K562 (cell line): Measurements from ENCODE around the gene PALLD. TPM values are rescaled to one million over a fixed set of nuclear protein-coding genes. Genes with fewer than 3 reads are reported as not detected.

Source experiments
- ATAC-seq: fragments of 200-7000 bp; cut with Tn5 transposase; 3 replicates; pipeline ENCODE4 v1.9.1; 2020; ENCODE audit warnings: moderate library complexity
- BruUV-seq: library from RNA; stranded (reverse); fragments of 400-500 nt; replicated peaks from 2 replicates; lab custom pipeline; 2021; lab: Mats Ljungman, UMichigan
- CTCF ChIA-PET: fragments of 300-600 bp; formaldehyde crosslinking; extraction: SDS; loops from one replicate; lab custom pipeline; 2021; ENCODE audit warnings: low intra/inter-chr PET ratio; lab: Yijun Ruan, JAX
- POLR2A ChIA-PET: fragments of 300-600, 350-650 bp; sonication (Branson Sonifier 250); formaldehyde crosslinking; extraction: SDS; loops from one replicate; lab custom pipeline; 2021; ENCODE audit warnings: antibody characterized with exemption, inconsistent platforms; lab: Yijun Ruan, JAX
- DNase-seq, 4 experiments: peaks; one replicate each; pipeline versions ENCODE4 v3.0.0 to v3.0.0-alpha.2; 2011 to 2018; ENCODE audit warnings: low spot score in 3 of 4, mixed read lengths in 3 of 4; ENCODE audit errors: extremely low read depth in 1 of 4
- FAIRE-seq: peaks from 2 replicates; lab custom pipeline; 2011; peaks lifted over from hg19 to GRCh38; lab: Jason Lieb, UNC
- H2AFZ ChIP-seq: 2 replicates; pipeline ENCODE4 v1.6.0; 2011; ENCODE audit warnings: low read depth, low read length, control low read depth, inconsistent platforms
- H3K27ac ChIP-seq: fragments of 200-600 bp; 3 replicates; pipeline ENCODE4 v1.8.0; 2011; ENCODE audit warnings: low read depth, mild to moderate bottlenecking, control low read depth, inconsistent platforms, low read length, moderate library complexity, mixed read lengths; ENCODE audit errors: extremely low read depth
- H3K27me3 ChIP-seq, 2 experiments: fragments of 300-600 bp in 1 of 2; 2 replicates in 1 of 2; 3 replicates in 1 of 2; pipeline versions ENCODE4 v1.6.0 to v1.8.0; 2011; ENCODE audit warnings: inconsistent platforms in 2 of 2, low read length in 2 of 2, mild to moderate bottlenecking in 1 of 2, mixed read lengths in 1 of 2, moderate library complexity in 1 of 2; ENCODE audit not compliant: control insufficient read depth in 2 of 2, insufficient read depth in 2 of 2
- H3K36me3 ChIP-seq: fragments of 300-600 bp; 3 replicates; pipeline ENCODE4 v1.8.0; 2011; ENCODE audit warnings: mild to moderate bottlenecking, low read length, inconsistent platforms; ENCODE audit not compliant: control insufficient read depth, insufficient read depth
- H3K4me1 ChIP-seq, 2 experiments: fragments of 200-600 bp in 1 of 2; replicated peaks in 1 of 2; 2 replicates in 1 of 2; 3 replicates in 1 of 2; pipeline versions ENCODE4 v1.5.1 to v1.8.0; 2011; ENCODE audit warnings: inconsistent platforms in 2 of 2, low read length in 2 of 2, mild to moderate bottlenecking in 1 of 2, mixed read lengths in 1 of 2, moderate library complexity in 1 of 2; ENCODE audit not compliant: control insufficient read depth in 2 of 2, insufficient read depth in 2 of 2
- H3K4me2 ChIP-seq: 2 replicates; pipeline ENCODE4 v1.6.1; 2011; ENCODE audit warnings: low read length, control low read depth, inconsistent platforms, mixed read lengths; ENCODE audit not compliant: insufficient read depth
- H3K4me3 ChIP-seq: fragments of 200-600 bp; sonication (generic), shearing (Covaris generic); 2 replicates; pipeline ENCODE4 v1.5.1; 2016; ENCODE audit warnings: control low read depth, inconsistent platforms
- H3K79me2 ChIP-seq: fragments of 200-600 bp; 3 replicates; pipeline ENCODE4 v1.8.0; 2011; ENCODE audit warnings: low read length, inconsistent platforms; ENCODE audit not compliant: control insufficient read depth, insufficient read depth
- H3K9ac ChIP-seq, 2 experiments: 2 replicates each; pipeline versions ENCODE4 v1.6.0 to v1.6.1; 2011; ENCODE audit warnings: low read depth in 2 of 2, low read length in 2 of 2, control low read depth in 1 of 2, inconsistent platforms in 1 of 2, mild to moderate bottlenecking in 1 of 2, mixed read lengths in 1 of 2; ENCODE audit not compliant: insufficient read depth in 1 of 2
- H3K9me1 ChIP-seq: one replicate; pipeline ENCODE4 v1.6.0; 2011; ENCODE audit warnings: inconsistent platforms, mild to moderate bottlenecking, low read length, moderate library complexity; ENCODE audit not compliant: control insufficient read depth, insufficient read depth
- H3K9me3 ChIP-seq: replicated peaks from 2 replicates; pipeline ENCODE4 v1.5.1; 2011; ENCODE audit warnings: low read depth, low read length, inconsistent platforms; ENCODE audit not compliant: control insufficient read depth, insufficient read depth
- H4K20me1 ChIP-seq: replicated peaks from 2 replicates; pipeline ENCODE4 v1.6.1; 2011; ENCODE audit warnings: low read length, inconsistent platforms, mixed read lengths; ENCODE audit not compliant: control insufficient read depth, insufficient read depth
- HDAC1 ChIP-seq, 2 experiments: fragments of 450-650 bp; IDR thresholded peaks; 2 replicates each; pipeline ENCODE4 v1.6.1; 2016 to 2017; ENCODE audit warnings: inconsistent platforms in 1 of 2, mild to moderate bottlenecking in 1 of 2, moderate library complexity in 1 of 2
- MCM3 ChIP-seq: fragments of 450-650 bp; IDR thresholded peaks from 2 replicates; pipeline ENCODE4 v1.6.1; 2016
- PRPF4 ChIP-seq: fragments of 200-400 bp; formaldehyde crosslinking; IDR thresholded peaks from one replicate; pipeline ENCODE4 v1.6.1; 2017; ENCODE audit warnings: low read length, low read depth, mild to moderate bottlenecking; ENCODE audit not compliant: insufficient read depth, poor library complexity, severe bottlenecking
- SAFB ChIP-seq: fragments of 200-400 bp; formaldehyde crosslinking; IDR thresholded peaks from 2 replicates; pipeline ENCODE4 v1.6.1; 2017; ENCODE audit warnings: low read depth, low read length, borderline replicate concordance
- ZNF282 ChIP-seq: sonication (generic); formaldehyde crosslinking; IDR thresholded peaks from 2 replicates; pipeline ENCODE4 v1.8.1; 2023; ENCODE audit warnings: missing genetic modification reagents
- WGBS: fragments of 100-300 bp; shearing (Covaris generic); methylation state at CpG from one replicate; pipeline ENCODE4 v1.1.6; 2016; ENCODE audit warnings: low coverage, mixed read lengths; ENCODE audit not compliant: insufficient coverage; ENCODE audit errors: missing lambda C conversion rate; 5-methylcytosine and 5-hydroxymethylcytosine counted together
- in situ Hi-C: fragments of 300-500 bp; cut with MboI; formaldehyde crosslinking; loops from 4 replicates; pipeline ENCODE4 v1.15.0; 2018; ENCODE audit warnings: inconsistent platforms, mixed read lengths
- intact Hi-C: fragments of 100-400 bp; cut with micrococcal nuclease; formaldehyde crosslinking; loops from 2 replicates; pipeline ENCODE4 v1.14.2; 2022
- polyA plus RNA-seq, 8 experiments: library from polyadenylated mRNA; depleted of rRNA in 4 of 8; stranded (reverse) in 5 of 8; unstranded in 3 of 8; fragments of >200 nt; fragmentation: Nextera tagmentation in 2 of 8; fragmentation: Illumina TruSeq in 1 of 8; extraction: Ambion mirVana in 2 of 8; extraction: Trizol in 1 of 8; gene quantifications; 2 replicates each; pipeline versions ENCODE4 v1.2.1 to v1.2.3, GENCODE V29; 2011 to 2014; ENCODE audit warnings: inconsistent platforms in 1 of 8, missing spikeins in 1 of 8
- total RNA-seq, 7 experiments: library from RNA; depleted of rRNA in 6 of 7; stranded (reverse); fragments of >200 nt in 6 of 7; fragmentation: Illumina TruSeq in 2 of 7; extraction: Trizol in 2 of 7; gene quantifications; 2 replicates each; pipeline versions ENCODE4 v1.2.1 to v1.2.3, GENCODE V29; 2011 to 2021; ENCODE audit warnings: low replicate concordance in 1 of 7
- TF ChIP-seq, protein P1 (sequence below): fragments of 250-450 bp; sonication (Bioruptor Pico); IDR thresholded peaks from 2 replicates; pipeline ENCODE4 v1.5.0; 2020; ENCODE audit warnings: mild to moderate bottlenecking, borderline replicate concordance
- TF ChIP-seq, protein P2 (sequence below): fragments of 250-450 bp; sonication (Bioruptor Pico); IDR thresholded peaks from 2 replicates; pipeline ENCODE4 v1.6.1; 2021; ENCODE audit warnings: mild to moderate bottlenecking

Gene PALLD
- total and polyA plus RNA-seq, 9 of the 15 experiments (the other 6 are each of a cell fraction or from before 2014, with no cell fraction given): 0.01 to 0.35 (median 0.06) TPM; not detected in 3

DNA sequence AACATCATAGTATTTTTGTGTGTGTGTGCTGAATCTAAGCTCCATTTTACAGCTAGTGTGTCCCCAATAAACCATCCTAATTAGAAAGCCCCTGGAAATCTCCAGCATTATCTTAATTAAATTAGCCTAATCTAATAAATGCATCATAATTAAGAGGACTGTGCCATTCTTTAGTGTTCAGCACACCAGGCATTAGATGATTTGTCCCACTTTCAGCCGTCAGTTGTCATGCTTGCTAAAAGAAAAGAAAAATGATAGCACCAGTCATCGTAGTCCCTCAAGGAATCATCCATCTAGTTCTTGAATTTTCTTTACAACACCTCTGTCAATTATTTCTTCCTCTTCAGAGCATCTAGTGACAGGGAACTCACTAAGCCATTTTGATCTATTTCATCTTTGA, 155.9 kb downstream of the PALLD start:
- no peak overlapping the region for H3K27ac ChIP-seq

More for the DNA sequence above, 155.9 kb downstream of the PALLD start:
- BruUV-seq: no TSS peak
- no peak overlapping the region for H3K4me3 ChIP-seq
- no peak for ATAC-seq
- H4K20me1 ChIP-seq: no peaks in the 10 kb centered on the region
- FAIRE-seq: no peak
- H3K79me2 ChIP-seq: no peaks in the 10 kb centered on the region
- H3K9me1 ChIP-seq: no peaks in the 10 kb centered on the region
- no peaks in the 10 kb centered on the region for H3K27me3 ChIP-seq
- no peak overlapping the region for H2AFZ ChIP-seq
- no peaks in the 10 kb centered on the region for H3K36me3 ChIP-seq
- TF ChIP-seq ZNF282: no peak
- TF ChIP-seq, protein P1, sequence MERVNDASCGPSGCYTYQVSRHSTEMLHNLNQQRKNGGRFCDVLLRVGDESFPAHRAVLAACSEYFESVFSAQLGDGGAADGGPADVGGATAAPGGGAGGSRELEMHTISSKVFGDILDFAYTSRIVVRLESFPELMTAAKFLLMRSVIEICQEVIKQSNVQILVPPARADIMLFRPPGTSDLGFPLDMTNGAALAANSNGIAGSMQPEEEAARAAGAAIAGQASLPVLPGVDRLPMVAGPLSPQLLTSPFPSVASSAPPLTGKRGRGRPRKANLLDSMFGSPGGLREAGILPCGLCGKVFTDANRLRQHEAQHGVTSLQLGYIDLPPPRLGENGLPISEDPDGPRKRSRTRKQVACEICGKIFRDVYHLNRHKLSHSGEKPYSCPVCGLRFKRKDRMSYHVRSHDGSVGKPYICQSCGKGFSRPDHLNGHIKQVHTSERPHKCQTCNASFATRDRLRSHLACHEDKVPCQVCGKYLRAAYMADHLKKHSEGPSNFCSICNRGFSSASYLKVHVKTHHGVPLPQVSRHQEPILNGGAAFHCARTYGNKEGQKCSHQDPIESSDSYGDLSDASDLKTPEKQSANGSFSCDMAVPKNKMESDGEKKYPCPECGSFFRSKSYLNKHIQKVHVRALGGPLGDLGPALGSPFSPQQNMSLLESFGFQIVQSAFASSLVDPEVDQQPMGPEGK: no peak
- TF ChIP-seq SAFB: no peak
- TF ChIP-seq HDAC1 (IDR thresholded peaks at IDR 0.05): no peak
- no peak for TF ChIP-seq PRPF4
- TF ChIP-seq, protein P2, sequence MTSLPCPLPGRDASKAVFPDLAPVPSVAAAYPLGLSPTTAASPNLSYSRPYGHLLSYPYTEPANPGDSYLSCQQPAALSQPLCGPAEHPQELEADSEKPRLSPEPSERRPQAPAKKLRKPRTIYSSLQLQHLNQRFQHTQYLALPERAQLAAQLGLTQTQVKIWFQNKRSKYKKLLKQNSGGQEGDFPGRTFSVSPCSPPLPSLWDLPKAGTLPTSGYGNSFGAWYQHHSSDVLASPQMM: no peak
- no peak for TF ChIP-seq MCM3
- no peak for DNase-seq
- in situ Hi-C loops (no loop called here), intact Hi-C loops (no loop called here)
- CTCF ChIA-PET: no interaction called here
- 0% methylated on average over 2 of the region's 2 CpGs for WGBS
- H3K9ac ChIP-seq: no peak overlapping the region
- no peak overlapping the region for H3K4me2 ChIP-seq
- H3K4me1 ChIP-seq: no peaks in the 10 kb centered on the region
- no peaks in the 10 kb centered on the region for H3K9me3 ChIP-seq
- POLR2A ChIA-PET: interaction anchor here (0.9 kb wide), 1 partner anchor 19 kb away, joined by 3 read pairs; no protein-coding TSS in a partner anchor
